GM12878 (cell line): ENCODE measurements around the gene NFATC2. TPM values are rescaled to one million over a fixed set of nuclear protein-coding genes. Genes with fewer than 3 reads are reported as not detected.

Experiments used
- ATAC-seq: fragments of 200-7000 bp; cut with Tn5 transposase; 3 replicates; pipeline ENCODE4 v1.9.1; 2020; ENCODE audit warnings: mild to moderate bottlenecking, moderate library complexity
- BruUV-seq: library from RNA; stranded (reverse); fragments of 400-500 nt; replicated peaks from 2 replicates; lab custom pipeline; 2021; lab: Mats Ljungman, UMichigan
- CTCF ChIA-PET: fragments of 300-600 bp; sonication (Branson Sonifier 250); formaldehyde crosslinking; extraction: SDS; loops from one replicate; lab custom pipeline; 2021; ENCODE audit warnings: inconsistent platforms; lab: Yijun Ruan, JAX
- POLR2A ChIA-PET: fragments of 350-600 bp; formaldehyde crosslinking; extraction: SDS; loops from one replicate; lab custom pipeline; 2021; ENCODE audit warnings: inconsistent platforms; lab: Charles Lee
- RAD21 ChIA-PET: fragments of 300-600 bp; sonication (Branson Sonifier 250); formaldehyde crosslinking; loops from one replicate; lab custom pipeline; 2023; ENCODE audit warnings: antibody characterized with exemption; ENCODE audit not compliant: unreplicated experiment; lab: Charles Lee
- SMC1A ChIA-PET: fragments of 300-600 bp; sonication (Branson Sonifier 250); formaldehyde crosslinking; loops from one replicate; lab custom pipeline; 2023; ENCODE audit not compliant: unreplicated experiment, uncharacterized antibody; lab: Charles Lee
- DNase-seq: peaks from one replicate; pipeline ENCODE4 v3.0.0-alpha.2; 2011; ENCODE audit warnings: low read depth, low spot score
- FAIRE-seq: peaks from 3 replicates; lab custom pipeline; 2011; peaks lifted over from hg19 to GRCh38; lab: Jason Lieb, UNC
- H2AFZ ChIP-seq: 2 replicates; pipeline ENCODE4 v1.6.0; 2011; ENCODE audit warnings: low read depth, low read length, control low read depth; ENCODE audit not compliant: control insufficient read depth
- H3K27ac ChIP-seq: 2 replicates; pipeline ENCODE4 v1.5.1; 2011; ENCODE audit warnings: control low read depth; ENCODE audit not compliant: control insufficient read depth, insufficient read depth
- H3K27me3 ChIP-seq, 2 experiments: replicated peaks in 1 of 2; 2 replicates each; pipeline versions ENCODE4 v1.6.0 to v1.6.1; 2011; ENCODE audit warnings: low read length in 1 of 2; ENCODE audit not compliant: control insufficient read depth in 2 of 2, insufficient read depth in 2 of 2
- H3K36me3 ChIP-seq, 2 experiments: 2 replicates each; pipeline ENCODE4 v1.5.1; 2011; ENCODE audit warnings: low read length in 1 of 2; ENCODE audit not compliant: control insufficient read depth in 2 of 2, insufficient read depth in 2 of 2
- H3K4me1 ChIP-seq: 2 replicates; pipeline ENCODE4 v1.6.1; 2011; ENCODE audit warnings: mild to moderate bottlenecking, low read length, moderate library complexity, mixed read lengths; ENCODE audit not compliant: control insufficient read depth, insufficient read depth
- H3K4me2 ChIP-seq: 2 replicates; pipeline ENCODE4 v1.6.0; 2011; ENCODE audit warnings: control low read depth; ENCODE audit not compliant: control insufficient read depth, insufficient read depth
- H3K4me3 ChIP-seq: fragments of 200-600 bp; sonication (generic); 2 replicates; pipeline ENCODE4 v1.5.1; 2016
- H3K79me2 ChIP-seq: 2 replicates; pipeline ENCODE4 v1.6.0; 2011; ENCODE audit warnings: low read length; ENCODE audit not compliant: control insufficient read depth, insufficient read depth
- H3K9ac ChIP-seq: 2 replicates; pipeline ENCODE4 v1.8.0; 2011; ENCODE audit warnings: low read length, control low read depth, mixed read lengths; ENCODE audit not compliant: control insufficient read depth, insufficient read depth
- H3K9me3 ChIP-seq: replicated peaks from 3 replicates; pipeline ENCODE4 v1.5.1; 2011; ENCODE audit warnings: mild to moderate bottlenecking, low read length; ENCODE audit not compliant: control insufficient read depth, insufficient read depth
- H4K20me1 ChIP-seq: 2 replicates; pipeline ENCODE4 v1.6.0; 2011; ENCODE audit not compliant: control insufficient read depth, insufficient read depth
- BMI1 ChIP-seq: fragments of 450-650 bp; IDR thresholded peaks from 2 replicates; pipeline ENCODE4 v1.6.1; 2016; ENCODE audit warnings: mild to moderate bottlenecking, moderate library complexity, borderline replicate concordance
- CBX3 ChIP-seq: fragments of 200-600 bp; sonication (generic); IDR thresholded peaks from 2 replicates; pipeline ENCODE4 v1.6.1; 2016; ENCODE audit warnings: low read depth, borderline replicate concordance
- GATAD2B ChIP-seq: fragments of 450-650 bp; conservative IDR thresholded peaks from 2 replicates; pipeline ENCODE4 v1.6.1; 2017; ENCODE audit warnings: low read depth, mild to moderate bottlenecking, moderate library complexity
- IRF3 ChIP-seq: fragments of 450-650 bp; IDR thresholded peaks from 2 replicates; pipeline ENCODE4 v1.6.1; 2014; ENCODE audit warnings: mild to moderate bottlenecking
- NFXL1 ChIP-seq: fragments of 450-650 bp; IDR thresholded peaks from 2 replicates; pipeline ENCODE4 v1.6.1; 2017; ENCODE audit warnings: antibody characterized with exemption, mild to moderate bottlenecking, borderline replicate concordance
- PAX8 ChIP-seq: fragments of 450-650 bp; IDR thresholded peaks from 2 replicates; pipeline ENCODE4 v1.6.1; 2017; ENCODE audit warnings: mild to moderate bottlenecking, moderate library complexity
- POLR2A ChIP-seq: IDR thresholded peaks from 2 replicates; pipeline ENCODE4 v1.6.1; 2011; ENCODE audit warnings: low read depth, mild to moderate bottlenecking, low read length
- RAD51 ChIP-seq: fragments of 450-650 bp; IDR thresholded peaks from 2 replicates; pipeline ENCODE4 v1.6.1; 2016; ENCODE audit warnings: moderate library complexity, mild to moderate bottlenecking, inconsistent platforms
- TBL1XR1 ChIP-seq: IDR thresholded peaks from 2 replicates; pipeline ENCODE4 v1.6.1; 2012; ENCODE audit warnings: low read depth, low read length, improper control_type of control experiment
- TCF7 ChIP-seq: IDR thresholded peaks from 2 replicates; pipeline ENCODE4 v1.6.1; 2014; ENCODE audit warnings: antibody characterized with exemption, borderline replicate concordance
- WRNIP1 ChIP-seq: IDR thresholded peaks from 2 replicates; pipeline ENCODE4 v1.6.1; 2011; ENCODE audit warnings: low read depth, low read length, improper control_type of control experiment, borderline replicate concordance
- WGBS: methylation state at CpG from one replicate; pipeline ENCODE4 v1.1.6; 2016; ENCODE audit warnings: low lambda C conversion rate; ENCODE audit not compliant: insufficient replicate concordance, insufficient coverage; ENCODE audit errors: missing lambda C conversion rate; 5-methylcytosine and 5-hydroxymethylcytosine counted together
- in situ Hi-C: fragments of 300-500 bp; cut with MboI; formaldehyde crosslinking; loops from 9 replicates; pipeline ENCODE4 v1.14.3; 2018; ENCODE audit warnings: mixed read lengths
- intact Hi-C: fragments of 100-400 bp; cut with micrococcal nuclease; formaldehyde crosslinking; loops from one replicate; pipeline ENCODE4 v1.14.2; 2022; ENCODE audit not compliant: unreplicated experiment
- polyA plus RNA-seq, 11 experiments: library from polyadenylated mRNA; depleted of rRNA in 4 of 11; unstranded in 6 of 11; stranded (reverse) in 5 of 11; fragments of >200 nt; fragmentation: Nextera tagmentation in 4 of 11; fragmentation: Illumina TruSeq in 1 of 11; extraction: Ambion mirVana in 4 of 11; extraction: Trizol in 1 of 11; gene quantifications; 1 replicate in 1 of 11; 2 replicates in 10 of 11; pipeline versions ENCODE4 v1.2.1 to v1.2.3, GENCODE V29; 2011 to 2016; ENCODE audit warnings: inconsistent platforms in 2 of 11, missing spikeins in 2 of 11, low read depth in 1 of 11
- total RNA-seq, 4 experiments: library from RNA; depleted of rRNA in 3 of 4; stranded (reverse); fragments of >200 nt in 3 of 4; fragmentation: Illumina TruSeq in 1 of 4; extraction: Trizol in 1 of 4; gene quantifications; 2 replicates each; pipeline versions ENCODE4 v1.2.1 to v1.2.3, GENCODE V29; 2013 to 2021
- TF ChIP-seq, protein P1 (sequence below), 3 experiments: IDR thresholded peaks in 2 of 3; conservative IDR thresholded peaks in 1 of 3; 2 replicates each; pipeline ENCODE4 v1.5.1; 2011; ENCODE audit warnings: low read depth in 3 of 3, low read length in 3 of 3, mild to moderate bottlenecking in 3 of 3, control low read depth in 2 of 3, moderate library complexity in 2 of 3, inconsistent platforms in 1 of 3, mixed read lengths in 1 of 3; ENCODE audit not compliant: control insufficient read depth in 2 of 3, insufficient read depth in 1 of 3; ENCODE audit errors: extremely low read depth in 1 of 3

Gene NFATC2
- total and polyA plus RNA-seq, 10 of the 15 experiments (the other 5 are each of a cell fraction or from before 2014, with no cell fraction given) = 3.3 to 20.0 (median 7.3) TPM

- TF ChIP-seq IRF3 = no peak
These were observed 199.8 kb downstream of the NFATC2 start (continued) for GRCh38 chr20:51342510-51343236.

- CTCF ChIA-PET = no interaction called here
These were observed 200.9 kb downstream of the NFATC2 start for GRCh38 chr20:51341581-51341980.

More at GRCh38 chr20:51341581-51341980, 200.9 kb downstream of the NFATC2 start:
- Histone ChIP-seq H3K27ac (no peak overlapping the region), H3K4me1 (peaks cover 6% of the 10 kb centered on the region; the same call in 1 of the 2 replicates), H2AFZ (no peak overlapping the region), H3K27me3 (no peaks in the 10 kb centered on the region; a peak in 1 of 4 replicates), H3K4me3 (no peak overlapping the region), H3K9ac (no peak overlapping the region), H3K9me3 (peaks cover 4% of the 10 kb centered on the region; the same call in 2 of the 3 replicates), H3K36me3 (no peaks in the 10 kb centered on the region), H4K20me1 (no peaks in the 10 kb centered on the region), H3K79me2 (no peaks in the 10 kb centered on the region), H3K4me2 (no peak overlapping the region)
- FAIRE-seq (no peak), DNase-seq (no peak), ATAC-seq (no peak)
- SMC1A ChIA-PET = no interaction called here
- in situ Hi-C loops = no loop called here
- intact Hi-C loops = no loop called here
- WGBS = 19% methylated on average over 3 of the region's 3 CpGs
- TF ChIP-seq BMI1 (no peak), RAD51 (no peak), PAX8 (no peak), TCF7 (no peak), CBX3 (no peak), NFXL1 (no peak), POLR2A (no peak), GATAD2B (no peak), WRNIP1 (no peak), TBL1XR1 (no peak)
- TF ChIP-seq, protein P1, sequence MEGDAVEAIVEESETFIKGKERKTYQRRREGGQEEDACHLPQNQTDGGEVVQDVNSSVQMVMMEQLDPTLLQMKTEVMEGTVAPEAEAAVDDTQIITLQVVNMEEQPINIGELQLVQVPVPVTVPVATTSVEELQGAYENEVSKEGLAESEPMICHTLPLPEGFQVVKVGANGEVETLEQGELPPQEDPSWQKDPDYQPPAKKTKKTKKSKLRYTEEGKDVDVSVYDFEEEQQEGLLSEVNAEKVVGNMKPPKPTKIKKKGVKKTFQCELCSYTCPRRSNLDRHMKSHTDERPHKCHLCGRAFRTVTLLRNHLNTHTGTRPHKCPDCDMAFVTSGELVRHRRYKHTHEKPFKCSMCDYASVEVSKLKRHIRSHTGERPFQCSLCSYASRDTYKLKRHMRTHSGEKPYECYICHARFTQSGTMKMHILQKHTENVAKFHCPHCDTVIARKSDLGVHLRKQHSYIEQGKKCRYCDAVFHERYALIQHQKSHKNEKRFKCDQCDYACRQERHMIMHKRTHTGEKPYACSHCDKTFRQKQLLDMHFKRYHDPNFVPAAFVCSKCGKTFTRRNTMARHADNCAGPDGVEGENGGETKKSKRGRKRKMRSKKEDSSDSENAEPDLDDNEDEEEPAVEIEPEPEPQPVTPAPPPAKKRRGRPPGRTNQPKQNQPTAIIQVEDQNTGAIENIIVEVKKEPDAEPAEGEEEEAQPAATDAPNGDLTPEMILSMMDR (IDR thresholded peaks at IDR 0.05 in 2 of 3, conservative IDR thresholded peaks at IDR 0.05 in 1 of 3; ENCODE audit: control insufficient read depth in 2 of 3, extremely low read depth in 1 of 3, insufficient read depth in 1 of 3, low read depth in 3 of 3, low read length in 3 of 3) = no peak
- no TSS peak for BruUV-seq
- POLR2A ChIA-PET = no interaction called here
- RAD21 ChIA-PET = no interaction called here
